Aorta (tissue), 5 donors: ENCODE data around the gene DPH3. TPM values are rescaled to one million over a fixed set of nuclear protein-coding genes. Genes with fewer than 3 reads are reported as not detected.

Source experiments
- ATAC-seq: fragments of 200-7000 bp; cut with Tn5 transposase; one replicate; pipeline ENCODE4 v1.9.1; 2022; ENCODE audit warnings: moderate library complexity; ENCODE audit not compliant: low FRiP score
- DNase-seq, 2 donors: peaks; one replicate each; pipeline ENCODE4 v3.0.0-alpha.2; 2020
- H3K27ac ChIP-seq, 2 donors: one replicate each; pipeline ENCODE4 v1.5.1; 2013; ENCODE audit warnings: low read length in 2 of 2, mild to moderate bottlenecking in 2 of 2, moderate library complexity in 2 of 2, control low read depth in 1 of 2, inconsistent platforms in 1 of 2, low read depth in 1 of 2
- H3K27me3 ChIP-seq, 2 donors: one replicate each; pipeline ENCODE4 v1.6.1; 2013; ENCODE audit warnings: control low read depth in 1 of 2, low read length in 1 of 2, mild to moderate bottlenecking in 1 of 2, moderate library complexity in 1 of 2; ENCODE audit not compliant: insufficient read depth in 2 of 2, control insufficient read depth in 1 of 2
- H3K36me3 ChIP-seq, 2 donors: one replicate each; pipeline ENCODE4 v1.6.1; 2013; ENCODE audit warnings: control low read depth in 1 of 2, low read length in 1 of 2, mild to moderate bottlenecking in 1 of 2; ENCODE audit not compliant: insufficient read depth in 2 of 2, control insufficient read depth in 1 of 2
- H3K4me1 ChIP-seq, 2 donors: one replicate each; pipeline ENCODE4 v1.6.1; 2013; ENCODE audit warnings: low read length in 2 of 2, control low read depth in 1 of 2, mild to moderate bottlenecking in 1 of 2, moderate library complexity in 1 of 2; ENCODE audit not compliant: insufficient read depth in 2 of 2, control insufficient read depth in 1 of 2
- H3K4me3 ChIP-seq, 2 donors: one replicate each; pipeline ENCODE4 v1.5.1; 2013; ENCODE audit warnings: low read length in 2 of 2, control low read depth in 1 of 2, mild to moderate bottlenecking in 1 of 2
- H3K9me3 ChIP-seq: one replicate; pipeline ENCODE4 v1.6.1; 2013; ENCODE audit warnings: mild to moderate bottlenecking, low read length; ENCODE audit not compliant: control insufficient read depth
- WGBS, 2 donors: extraction: QIAGEN DNeasy Blood & Tissue Kit; methylation state at CpG; one replicate each; pipeline ENCODE4 v1.1.7; 2013; 5-methylcytosine and 5-hydroxymethylcytosine counted together
- intact Hi-C, 2 donors: fragments of 100-400 bp; cut with DNase I; formaldehyde crosslinking; loops; one replicate each; pipeline versions ENCODE4 v1.14.2 to v1.15.0; 2022
- polyA plus RNA-seq, 2 donors: library from polyadenylated mRNA; stranded (reverse); fragments of 200-250 nt; gene quantifications; one replicate each; pipeline ENCODE4 v1.2.3, GENCODE V29; 2013
- total RNA-seq, 2 donors: library from RNA; stranded (reverse); fragmentation: NEBNext Ultra II Directional; extraction: Animal tissue kit (Norgen Biotek cat#: 25700); gene quantifications; one replicate each; pipeline ENCODE4 v1.2.1, GENCODE V29; 2021
- donor health status: healthy with polysubstance abuse.
- donor health status: Bipolar disorder and iron deficiency.
- donor health status: DM: no; HTN: no; CAD: no.
- donor health status: DM: no; HTN: no; CAD: no.
- donor health status: DM: yes; HTN: yes; CAD: no.

The DPH3 gene
- total and polyA plus RNA-seq, 4 donors, result 14.0 to 49.6 (median 25.4) TPM

- Histone ChIP-seq H3K27ac (no peak overlapping the region), H3K4me3 (no peak overlapping the region), H3K27me3 (no peaks in the 10 kb centered on the region), H3K4me1 (no peaks in the 10 kb centered on the region), H3K36me3 (no peaks in the 10 kb centered on the region), H3K9me3 (no peaks in the 10 kb centered on the region)
- ATAC-seq, result no peak
- intact Hi-C loops, result no loop called here
- 79 to 82% methylated on average over 6 of the region's 6 CpGs for WGBS, 2 donors
- DNase-seq, result no peak
These were observed 22.2 kb upstream of the DPH3 start for GRCh38 chr3:16286751-16287543.

- no peaks in the 10 kb centered on the region for H3K27me3 ChIP-seq
- intact Hi-C loops, result no loop called here
- no peaks in the 10 kb centered on the region for H3K4me1 ChIP-seq
- H3K27ac ChIP-seq, result no peak overlapping the region
- ATAC-seq (no peak), DNase-seq (no peak)
- H3K9me3 ChIP-seq, result no peaks in the 10 kb centered on the region
- H3K36me3 ChIP-seq, result no peaks in the 10 kb centered on the region
- WGBS, 2 donors, result 75 to 94% methylated on average over 3 of the region's 3 CpGs
- H3K4me3 ChIP-seq, result no peak overlapping the region
These were observed 21.4 kb upstream of the DPH3 start for GRCh38 chr3:16286161-16286560.

GRCh38 chr3:16284633-16285032 is 19.9 kb upstream of the DPH3 start:
- Histone ChIP-seq H3K27me3 (no peaks in the 10 kb centered on the region), H3K27ac (no peak overlapping the region), H3K4me3 (no peak overlapping the region), H3K9me3 (no peaks in the 10 kb centered on the region), H3K4me1 (no peaks in the 10 kb centered on the region), H3K36me3 (no peaks in the 10 kb centered on the region)
- intact Hi-C loops, result no loop called here
- 95 to 99% methylated on average over 1 of the region's 1 CpG for WGBS, 2 donors
- DNase-seq, result no peak
- no peak for ATAC-seq

GRCh38 chr3:16280671-16281070 is 15.9 kb upstream of the DPH3 start:
- DNase-seq (no peak), ATAC-seq (no peak)
- Histone ChIP-seq H3K9me3 (no peaks in the 10 kb centered on the region), H3K27ac (no peak overlapping the region), H3K4me3 (no peak overlapping the region), H3K36me3 (peaks cover 0 to 2% of the 10 kb centered on the region in 2 donors), H3K27me3 (no peaks in the 10 kb centered on the region), H3K4me1 (no peaks in the 10 kb centered on the region)
- WGBS, 2 donors, result 80 to 92% methylated on average over 2 of the region's 2 CpGs
- intact Hi-C loops, result no loop called here

GRCh38 chr3:16279010-16279801 is 14.5 kb upstream of the DPH3 start:
- Histone ChIP-seq H3K27me3 (no peaks in the 10 kb centered on the region), H3K4me3 (no peak overlapping the region), H3K9me3 (no peaks in the 10 kb centered on the region), H3K4me1 (no peaks in the 10 kb centered on the region), H3K27ac (no peak overlapping the region), H3K36me3 (peaks cover 0 to 2% of the 10 kb centered on the region in 2 donors)
- intact Hi-C loops, result no loop called here
- ATAC-seq (peak; percentile 26), DNase-seq (no peak)
- WGBS, 2 donors, result 86 to 87% methylated on average over 3 of the region's 3 CpGs

GRCh38 chr3:16277471-16277870 is 12.7 kb upstream of the DPH3 start:
- Histone ChIP-seq H3K9me3 (no peaks in the 10 kb centered on the region), H3K36me3 (peaks cover 0 to 2% of the 10 kb centered on the region in 2 donors), H3K4me3 (no peak overlapping the region), H3K27ac (no peak overlapping the region), H3K27me3 (no peaks in the 10 kb centered on the region), H3K4me1 (no peaks in the 10 kb centered on the region)
- intact Hi-C loops, result no loop called here
- WGBS, 2 donors, result 87 to 88% methylated on average over 3 of the region's 3 CpGs
- DNase-seq (no peak), ATAC-seq (no peak)

- 91 to 96% methylated on average over 2 of the region's 2 CpGs for WGBS, 2 donors
- no peak overlapping the region for H3K27ac ChIP-seq
- no peaks in the 10 kb centered on the region for H3K4me1 ChIP-seq
- DNase-seq (no peak), ATAC-seq (no peak)
- no peak overlapping the region for H3K4me3 ChIP-seq
- H3K9me3 ChIP-seq, result no peaks in the 10 kb centered on the region
- H3K36me3 ChIP-seq, result no peaks in the 10 kb centered on the region
- intact Hi-C loops, result no loop called here
- no peaks in the 10 kb centered on the region for H3K27me3 ChIP-seq
These were observed 9.1 kb upstream of the DPH3 start for GRCh38 chr3:16273867-16274266.

GRCh38 chr3:16272588-16272987 is 7.8 kb upstream of the DPH3 start:
- DNase-seq (no peak), ATAC-seq (no peak)
- no peaks in the 10 kb centered on the region for H3K36me3 ChIP-seq
- WGBS, 2 donors, result 79 to 84% methylated on average over 1 of the region's 1 CpG
- no peaks in the 10 kb centered on the region for H3K9me3 ChIP-seq
- H3K4me3 ChIP-seq, result no peak overlapping the region
- no peak overlapping the region for H3K27ac ChIP-seq
- intact Hi-C loops, result no loop called here
- H3K27me3 ChIP-seq, result no peaks in the 10 kb centered on the region
- no peaks in the 10 kb centered on the region for H3K4me1 ChIP-seq

- WGBS, 2 donors, result 94 to 96% methylated on average over 10 of the region's 10 CpGs
- peaks cover 0 to under 1% of the 10 kb centered on the region in 2 donors for H3K4me1 ChIP-seq
- intact Hi-C loops, result no loop called here
- no peak overlapping the region for H3K4me3 ChIP-seq
- no peak overlapping the region for H3K27ac ChIP-seq
- DNase-seq (no peak), ATAC-seq (no peak)
- H3K36me3 ChIP-seq, result no peaks in the 10 kb centered on the region
- no peaks in the 10 kb centered on the region for H3K9me3 ChIP-seq
- no peaks in the 10 kb centered on the region for H3K27me3 ChIP-seq
These were observed 6.1 kb upstream of the DPH3 start for GRCh38 chr3:16270855-16271254.
